OCI-LY7 (cell line): ENCODE results near the gene C18orf32. TPM values are rescaled to one million over a fixed set of nuclear protein-coding genes. Genes with fewer than 3 reads are reported as not detected.

Experiments used
- BruUV-seq: library from RNA; stranded (reverse); fragments of 400-500 nt; replicated peaks from 2 replicates; lab custom pipeline; 2021; lab: Mats Ljungman, UMichigan
- CTCF ChIA-PET: fragments of 300-600 bp; sonication (Branson Sonifier 250); formaldehyde crosslinking; loops from one replicate; lab custom pipeline; 2022; ENCODE audit warnings: antibody characterized with exemption; ENCODE audit not compliant: unreplicated experiment; lab: Charles Lee
- POLR2A ChIA-PET: fragments of 300-600 bp; sonication (Branson Sonifier 250); formaldehyde crosslinking; loops from one replicate; lab custom pipeline; 2022; ENCODE audit warnings: antibody characterized with exemption; lab: Charles Lee
- DNase-seq: peaks from one replicate; pipeline ENCODE4 v3.0.0-alpha.2; 2015; ENCODE audit warnings: low spot score
- H2AFZ ChIP-seq: fragments of 200-600 bp; sonication (generic), shearing (Covaris generic); 2 replicates; pipeline ENCODE4 v1.6.1; 2014; ENCODE audit warnings: mild to moderate bottlenecking, antibody characterized with exemption, low read length, moderate library complexity
- H3K27ac ChIP-seq: fragments of 200-600 bp; sonication (generic); 2 replicates; pipeline ENCODE4 v1.5.1; 2014; ENCODE audit warnings: mixed run types, low read depth, mild to moderate bottlenecking, moderate library complexity, low read length, inconsistent platforms; ENCODE audit not compliant: poor library complexity, severe bottlenecking
- H3K36me3 ChIP-seq: fragments of 200-600 bp; sonication (generic); 2 replicates; pipeline ENCODE4 v1.6.1; 2014; ENCODE audit warnings: mild to moderate bottlenecking, antibody characterized with exemption, low read length, moderate library complexity, mixed read lengths; ENCODE audit not compliant: insufficient read depth
- H3K4me1 ChIP-seq: fragments of 200-600 bp; sonication (generic); 2 replicates; pipeline ENCODE4 v1.5.1; 2014; ENCODE audit warnings: mild to moderate bottlenecking, low read length; ENCODE audit not compliant: insufficient read depth, poor library complexity, severe bottlenecking
- H3K4me2 ChIP-seq: fragments of 200-600 bp; sonication (generic); 2 replicates; pipeline ENCODE4 v1.6.1; 2014; ENCODE audit warnings: mild to moderate bottlenecking, low read length
- H3K4me3 ChIP-seq: fragments of 200-600 bp; sonication (generic); 2 replicates; pipeline ENCODE4 v1.5.1; 2014; ENCODE audit warnings: mild to moderate bottlenecking, low read depth, low read length; ENCODE audit not compliant: poor library complexity, severe bottlenecking
- H3K79me2 ChIP-seq: fragments of 200-600 bp; sonication (generic); 2 replicates; pipeline ENCODE4 v1.6.1; 2016; ENCODE audit warnings: low read depth, mild to moderate bottlenecking, low read length, moderate library complexity, mixed read lengths; ENCODE audit not compliant: insufficient read depth
- H3K9me2 ChIP-seq: fragments of 200-600 bp; sonication (generic); 2 replicates; pipeline ENCODE4 v1.6.1; 2016; ENCODE audit warnings: mild to moderate bottlenecking, low read length, mixed read lengths; ENCODE audit not compliant: insufficient read depth
- H3K9me3 ChIP-seq: fragments of 200-600 bp; sonication (generic); 2 replicates; pipeline ENCODE4 v1.6.1; 2014; ENCODE audit warnings: mild to moderate bottlenecking, mixed run types, low read length, mixed read lengths
- H4K20me1 ChIP-seq: fragments of 200-600 bp; sonication (generic); 2 replicates; pipeline ENCODE4 v1.6.1; 2014; ENCODE audit warnings: mild to moderate bottlenecking, antibody characterized with exemption, low read length, moderate library complexity, mixed read lengths; ENCODE audit not compliant: insufficient read depth
- EZH2phosphoT487 ChIP-seq: fragments of 200-600 bp; sonication (generic); IDR thresholded peaks from 2 replicates; pipeline ENCODE4 v1.6.1; 2018; ENCODE audit warnings: low read depth, borderline replicate concordance, mild to moderate bottlenecking, mixed run types, antibody characterized with exemption, low read length, moderate library complexity, mixed read lengths
- intact Hi-C: fragments of 100-400 bp; cut with micrococcal nuclease; formaldehyde crosslinking; loops from one replicate; pipeline ENCODE4 v1.10.0; 2022; ENCODE audit not compliant: unreplicated experiment
- total RNA-seq, 2 experiments: library from RNA; depleted of rRNA in 1 of 2; stranded (reverse); fragments of >200 nt in 1 of 2; shearing (Covaris generic) in 1 of 2; gene quantifications; 2 replicates each; pipeline ENCODE4 v1.2.3, GENCODE V29; 2014 to 2022
- TF ChIP-seq, protein P1 (sequence below): fragments of 200-600 bp; sonication (generic); conservative IDR thresholded peaks from 2 replicates; pipeline ENCODE4 v1.5.1; 2014; ENCODE audit warnings: mild to moderate bottlenecking, antibody characterized with exemption, low read length, moderate library complexity, mixed read lengths

Gene C18orf32
- total RNA-seq, 2 experiments from 2014 or later = 6.8 to 11.1 TPM

DNA sequence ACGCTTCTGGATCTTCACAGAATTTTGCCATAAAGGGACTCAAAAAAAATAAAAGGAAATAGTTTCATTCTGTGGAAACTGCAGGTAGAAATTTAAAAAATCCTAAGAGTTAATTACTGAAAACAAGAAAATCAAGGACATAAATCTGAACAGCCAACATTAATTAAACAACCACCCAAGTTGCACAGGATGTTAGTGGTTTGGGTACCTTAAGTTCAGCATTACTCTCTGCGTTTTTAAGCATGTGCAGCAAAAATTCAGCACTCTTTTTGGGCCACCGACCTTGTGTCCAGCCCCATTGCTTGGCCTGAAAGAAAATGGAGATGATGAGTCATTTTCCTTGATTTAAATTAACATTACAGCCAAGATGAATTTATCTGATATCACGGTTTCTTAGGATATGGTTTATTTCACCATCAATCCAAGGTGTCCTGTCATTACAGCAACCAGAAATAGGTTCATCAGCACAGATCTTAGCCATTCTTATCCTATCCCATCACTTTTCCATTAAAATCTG, 3.3 kb upstream of the C18orf32 start:
- Histone ChIP-seq H3K4me2 (peak overlapping the region; percentile 92), H2AFZ (no peak overlapping the region), H3K9me3 (no peaks in the 10 kb centered on the region), H3K4me1 (peaks cover 48% of the 10 kb centered on the region), H3K9me2 (no peaks in the 10 kb centered on the region), H3K79me2 (peaks cover 44% of the 10 kb centered on the region), H3K4me3 (peak overlapping the region; percentile 100), H3K27ac (peak overlapping the region; percentile 89), H3K36me3 (peaks cover 49% of the 10 kb centered on the region), H4K20me1 (peaks cover 10% of the 10 kb centered on the region; the same call in 1 of the 2 replicates)
- DNase-seq = no peak
- CTCF ChIA-PET = no interaction called here
- intact Hi-C loops = loop anchor here (5.0 kb wide), 1 partner anchor 322 kb away; the partner anchor contains the start of gene ACAA2
- POLR2A ChIA-PET = no interaction called here
- TF ChIP-seq, protein P1, sequence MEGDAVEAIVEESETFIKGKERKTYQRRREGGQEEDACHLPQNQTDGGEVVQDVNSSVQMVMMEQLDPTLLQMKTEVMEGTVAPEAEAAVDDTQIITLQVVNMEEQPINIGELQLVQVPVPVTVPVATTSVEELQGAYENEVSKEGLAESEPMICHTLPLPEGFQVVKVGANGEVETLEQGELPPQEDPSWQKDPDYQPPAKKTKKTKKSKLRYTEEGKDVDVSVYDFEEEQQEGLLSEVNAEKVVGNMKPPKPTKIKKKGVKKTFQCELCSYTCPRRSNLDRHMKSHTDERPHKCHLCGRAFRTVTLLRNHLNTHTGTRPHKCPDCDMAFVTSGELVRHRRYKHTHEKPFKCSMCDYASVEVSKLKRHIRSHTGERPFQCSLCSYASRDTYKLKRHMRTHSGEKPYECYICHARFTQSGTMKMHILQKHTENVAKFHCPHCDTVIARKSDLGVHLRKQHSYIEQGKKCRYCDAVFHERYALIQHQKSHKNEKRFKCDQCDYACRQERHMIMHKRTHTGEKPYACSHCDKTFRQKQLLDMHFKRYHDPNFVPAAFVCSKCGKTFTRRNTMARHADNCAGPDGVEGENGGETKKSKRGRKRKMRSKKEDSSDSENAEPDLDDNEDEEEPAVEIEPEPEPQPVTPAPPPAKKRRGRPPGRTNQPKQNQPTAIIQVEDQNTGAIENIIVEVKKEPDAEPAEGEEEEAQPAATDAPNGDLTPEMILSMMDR = no peak
- BruUV-seq = no TSS peak

DNA sequence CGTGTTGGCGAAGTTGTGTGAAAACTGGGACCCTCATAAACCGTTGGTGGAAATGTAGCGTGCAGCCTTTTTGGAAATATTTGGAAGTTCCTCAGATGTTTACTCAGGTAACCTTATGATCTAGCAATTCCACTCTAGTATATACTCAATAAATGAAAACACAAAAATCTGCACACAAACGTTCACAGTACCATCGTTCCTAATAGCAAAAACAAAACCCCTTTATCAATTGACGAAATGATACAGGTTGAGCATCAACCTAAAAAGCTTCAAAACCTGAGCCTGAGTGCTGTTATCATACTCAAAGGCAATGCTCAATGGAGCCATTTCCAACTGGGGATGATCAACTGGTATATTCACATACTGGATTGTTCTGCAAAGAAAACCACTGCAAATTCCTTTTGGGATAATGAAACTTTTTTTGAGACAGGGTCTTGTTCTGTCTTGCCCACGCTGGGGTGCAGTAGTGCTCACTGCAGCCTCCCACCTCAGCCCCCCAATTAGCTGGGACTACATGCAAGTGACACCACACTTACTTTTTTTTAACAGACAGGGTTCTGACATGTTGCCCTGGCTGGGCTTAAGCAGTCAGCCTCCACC, 777 bp upstream of the C18orf32 start:
- Histone ChIP-seq H3K9me3 (no peaks in the 10 kb centered on the region), H3K9me2 (no peaks in the 10 kb centered on the region), H3K79me2 (peaks cover 54% of the 10 kb centered on the region), H3K4me1 (peaks cover 43% of the 10 kb centered on the region), H4K20me1 (peaks cover 10% of the 10 kb centered on the region; the same call in 1 of the 2 replicates), H3K4me2 (peak overlapping the region; percentile 92), H3K36me3 (peaks cover 69% of the 10 kb centered on the region), H3K27ac (peak overlapping the region; percentile 89), H2AFZ (no peak overlapping the region), H3K4me3 (peak overlapping the region; percentile 100)
- TSS peak; percentile 48 for BruUV-seq
- DNase-seq = no peak
- ChIA-PET POLR2A (no interaction called here), CTCF (no interaction called here)
- intact Hi-C loops = no loop called here
- TF ChIP-seq, protein P1 = no peak
- TF ChIP-seq EZH2phosphoT487 = no peak

DNA sequence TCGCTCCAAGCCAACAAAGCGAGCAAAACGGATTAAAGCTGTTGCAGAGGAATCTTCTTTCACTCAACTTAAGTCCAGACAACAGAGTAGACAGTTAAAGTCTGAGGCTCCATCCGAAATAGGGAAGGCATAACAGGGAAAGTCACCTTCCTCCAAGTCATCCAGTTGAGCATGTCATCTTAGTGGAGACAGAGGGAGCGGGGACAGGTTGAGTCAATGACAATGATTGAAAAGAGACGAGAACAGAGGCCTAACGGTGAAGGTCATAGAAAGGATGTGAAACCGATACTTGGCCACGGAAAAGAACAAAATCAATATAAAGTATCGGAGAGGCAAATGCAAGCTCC, 455 bp downstream of the C18orf32 start:
- DNase-seq = no peak
- ChIA-PET POLR2A (interaction anchor here (0.6 to 1.7 kb wide), 11 partner anchors 9 to 914 kb away, joined by 3 to 7 read pairs (median 4); partner anchors contain the start of gene DYM), CTCF (interaction anchor here (0.6 kb wide), 1 partner anchor 491 kb away, joined by 3 read pairs; no protein-coding TSS in a partner anchor)
- H3K4me2 ChIP-seq = peak overlapping the region; percentile 92
- BruUV-seq = no TSS peak
- H4K20me1 ChIP-seq = peaks cover 10% of the 10 kb centered on the region; the same call in 1 of the 2 replicates
- H2AFZ ChIP-seq = peak overlapping the region; percentile 26; the same call in 1 of the 2 replicates
- H3K4me1 ChIP-seq = peaks cover 39% of the 10 kb centered on the region
- H3K9me2 ChIP-seq = no peaks in the 10 kb centered on the region
- peaks cover 73% of the 10 kb centered on the region for H3K36me3 ChIP-seq
- peak overlapping the region; percentile 100 for H3K4me3 ChIP-seq
- intact Hi-C loops = no loop called here
- peaks cover 46% of the 10 kb centered on the region for H3K79me2 ChIP-seq
- H3K9me3 ChIP-seq = no peaks in the 10 kb centered on the region
- H3K27ac ChIP-seq = peak overlapping the region; percentile 89
- TF ChIP-seq, protein P1 = no peak
- TF ChIP-seq EZH2phosphoT487 = no peak
